GM19043 (cell line): Measurements from ENCODE around the gene SPDEF.

Source experiments
- ATAC-seq: cut with Tn5 transposase; IDR thresholded peaks from one replicate; pipeline ENCODE4 v1.9.1; 2021; ENCODE audit warnings: low read depth; ENCODE audit not compliant: unreplicated experiment

Gene SPDEF

DNA sequence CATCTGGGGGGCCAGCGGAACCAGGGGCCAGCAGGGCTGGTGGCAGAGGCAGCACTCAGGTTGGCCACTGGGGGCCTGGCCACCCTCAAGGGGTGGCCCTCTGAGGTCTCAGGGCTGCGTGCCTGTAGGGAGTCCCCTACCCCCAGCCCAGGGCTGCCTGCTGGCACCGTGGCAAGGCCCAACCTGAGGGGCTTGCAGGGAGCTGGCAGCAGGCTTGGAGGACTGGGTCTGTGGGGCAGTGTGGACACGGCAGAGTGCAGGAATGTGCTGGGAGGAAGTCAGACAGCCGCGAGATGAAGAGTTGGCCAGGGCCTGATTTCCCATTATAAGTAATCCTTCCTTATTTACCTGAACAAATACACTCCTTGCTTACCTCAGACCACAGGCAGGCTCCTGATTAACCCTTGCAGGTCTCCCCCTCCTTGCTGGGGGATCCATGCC, at the start of gene SPDEF:
TSS of gene SPDEF (minus strand) at position 299 of the 441 bp plus-strand sequence. CDS start 11,874 bp downstream, outside the sequence.
- ATAC-seq, result no peak

DNA sequence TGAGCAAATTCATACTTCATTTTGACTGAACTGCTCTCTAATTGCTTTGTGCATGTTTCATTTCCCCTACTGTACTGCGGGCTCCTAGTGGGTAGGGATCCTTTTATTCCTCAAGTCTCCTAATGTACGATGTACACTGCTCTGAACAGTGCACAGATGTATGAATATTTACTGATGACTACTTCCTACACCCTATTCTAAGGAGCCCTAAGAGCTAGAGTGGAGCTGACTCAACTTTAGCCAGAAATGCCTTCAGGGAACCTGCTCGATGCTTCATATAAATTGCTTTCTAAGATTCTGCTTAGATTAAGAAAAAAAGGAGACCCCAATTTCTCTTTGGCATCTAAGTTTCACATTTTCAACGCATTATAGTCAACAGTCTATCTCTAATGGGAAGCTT, 47.6 kb upstream of the SPDEF start:
- ATAC-seq, result no peak

DNA sequence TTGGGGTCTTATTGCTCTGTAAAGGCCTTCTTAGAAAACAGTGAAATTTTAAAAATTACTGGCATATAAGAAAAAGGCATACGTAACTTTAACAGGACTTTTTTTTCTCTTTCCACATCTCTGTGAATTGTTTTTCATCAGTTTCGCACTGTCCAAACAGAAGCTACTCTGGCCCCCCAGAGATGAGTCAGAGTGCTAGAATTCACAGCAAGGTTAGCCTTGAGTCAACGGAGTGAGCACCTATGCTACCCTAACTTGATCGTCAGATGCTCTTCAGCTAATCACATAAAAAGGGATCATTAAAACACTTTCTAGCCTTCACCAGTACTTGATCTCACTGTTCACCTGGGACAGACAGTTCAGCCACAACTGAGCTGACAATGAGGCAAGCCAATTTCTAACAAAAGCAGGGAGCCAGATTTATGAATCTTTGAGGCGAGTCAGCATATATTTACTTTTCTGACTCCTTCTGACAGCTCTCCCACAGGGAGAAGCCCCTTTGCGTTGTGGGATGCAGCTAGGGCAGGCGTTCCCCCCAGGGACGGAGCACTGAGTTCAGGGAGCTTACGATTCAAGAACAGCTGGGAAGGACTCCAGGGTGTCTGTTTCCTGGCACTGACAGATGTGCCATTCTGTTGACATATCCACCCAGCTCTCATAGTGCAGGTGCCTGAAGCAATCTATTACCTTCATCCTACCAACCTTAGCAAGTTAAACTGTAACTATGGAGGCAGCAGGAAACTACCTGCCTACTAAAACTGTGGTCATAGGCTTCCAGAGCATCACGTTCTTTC, 46.4 kb upstream of the SPDEF start:
- no peak for ATAC-seq

DNA sequence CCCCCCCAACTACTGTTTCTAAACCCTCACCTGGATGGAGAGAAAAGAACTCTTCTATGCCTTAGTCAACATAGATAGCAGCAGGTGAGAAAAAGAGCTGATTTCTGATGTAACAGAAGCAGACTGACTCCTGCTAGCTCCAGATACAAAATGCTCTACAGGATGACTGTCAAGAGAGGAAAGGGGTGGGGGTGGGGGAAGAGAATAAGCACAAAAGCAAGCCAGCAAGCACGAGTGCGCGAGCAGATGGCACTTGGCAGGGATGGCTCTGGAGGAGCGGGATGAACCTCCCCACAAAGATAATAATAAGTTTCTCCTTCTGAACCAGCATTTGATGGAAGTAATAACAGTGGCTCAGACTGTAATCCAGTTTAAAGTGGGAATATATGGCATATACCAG, 45.6 kb upstream of the SPDEF start:
- ATAC-seq, result no peak

GRCh38 chr6:34600796-34601195, 44.7 kb upstream of the SPDEF start:
- no peak for ATAC-seq

- ATAC-seq, result no peak
Measured at GRCh38 chr6:34600101-34600500, 44.0 kb upstream of the SPDEF start.

- ATAC-seq, result no peak
Measured at GRCh38 chr6:34598712-34599111, 42.6 kb upstream of the SPDEF start.

DNA sequence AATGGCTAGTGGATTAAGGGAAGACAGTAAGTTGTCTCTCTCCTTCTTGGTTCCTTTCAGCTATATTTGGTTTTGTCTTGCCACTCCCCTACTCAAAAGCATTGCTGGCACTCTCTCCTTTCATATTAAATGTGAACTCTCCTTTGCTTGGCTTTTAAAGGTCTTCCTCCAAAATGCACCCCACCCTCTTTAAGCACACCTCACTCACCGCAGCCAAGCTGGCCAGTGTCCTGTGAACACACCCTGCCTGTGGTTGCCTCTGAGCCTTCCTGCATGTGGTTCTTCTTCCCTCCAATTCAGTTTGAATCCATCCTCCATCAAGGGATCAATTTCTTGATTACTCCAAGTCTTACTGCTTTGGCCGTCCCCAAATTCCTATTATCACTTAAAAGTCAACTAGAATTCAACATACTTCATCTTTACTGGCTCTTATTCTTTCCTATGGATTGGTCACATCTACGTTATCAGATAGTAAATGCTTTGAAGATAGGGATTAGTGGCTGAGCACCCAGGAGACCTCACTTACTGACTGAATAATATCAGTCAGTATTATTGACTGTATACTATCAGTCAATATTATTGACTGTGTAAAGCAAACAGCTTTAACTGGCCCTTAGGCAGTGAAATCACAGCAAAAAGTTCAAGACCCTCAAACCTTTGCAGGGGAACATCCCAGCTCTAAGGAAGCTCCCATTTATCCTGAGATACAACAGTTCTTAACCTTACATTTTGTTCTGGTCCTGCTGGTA, 41.6 kb upstream of the SPDEF start:
- ATAC-seq, result no peak

DNA sequence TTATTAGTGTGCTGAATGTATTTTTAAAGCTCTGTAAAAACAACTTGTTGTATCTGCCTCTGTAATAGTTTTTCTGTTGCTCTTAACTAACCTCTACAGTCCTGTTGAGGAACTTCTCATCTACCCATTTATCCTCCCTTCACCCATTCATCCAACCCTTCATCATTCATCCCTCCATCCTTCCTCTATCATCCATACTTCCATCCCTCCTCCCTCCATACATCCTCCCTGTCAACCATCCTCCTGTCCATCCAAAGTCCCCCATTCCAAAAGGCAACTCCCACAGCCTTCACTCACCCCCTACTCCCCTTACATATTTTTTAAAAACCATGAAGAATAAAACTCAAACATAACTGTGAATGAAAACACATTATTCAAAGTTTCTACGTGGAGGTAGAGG, 40.7 kb upstream of the SPDEF start:
- ATAC-seq, result no peak

- ATAC-seq, result no peak
Measured at GRCh38 chr6:34595332-34596184, 39.4 kb upstream of the SPDEF start.

DNA sequence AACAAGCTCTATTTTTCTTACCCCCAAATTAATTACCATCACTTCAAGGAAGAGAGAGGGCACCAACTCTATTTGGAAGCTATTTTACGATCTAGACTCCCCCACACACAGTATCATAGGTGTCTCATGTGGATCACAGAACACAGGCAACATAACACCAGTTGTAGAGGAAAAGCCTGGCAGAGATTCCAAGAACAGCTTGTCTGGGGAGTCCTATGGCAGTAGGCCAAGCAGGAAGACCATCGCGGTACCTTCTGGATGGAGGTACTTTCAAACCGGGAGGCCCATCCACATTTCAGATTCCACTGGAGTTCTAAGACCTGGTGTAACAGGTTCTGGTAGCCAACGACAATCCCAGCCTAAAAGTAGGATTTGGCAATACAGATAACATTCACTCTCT, 37.6 kb upstream of the SPDEF start:
- no peak for ATAC-seq

DNA sequence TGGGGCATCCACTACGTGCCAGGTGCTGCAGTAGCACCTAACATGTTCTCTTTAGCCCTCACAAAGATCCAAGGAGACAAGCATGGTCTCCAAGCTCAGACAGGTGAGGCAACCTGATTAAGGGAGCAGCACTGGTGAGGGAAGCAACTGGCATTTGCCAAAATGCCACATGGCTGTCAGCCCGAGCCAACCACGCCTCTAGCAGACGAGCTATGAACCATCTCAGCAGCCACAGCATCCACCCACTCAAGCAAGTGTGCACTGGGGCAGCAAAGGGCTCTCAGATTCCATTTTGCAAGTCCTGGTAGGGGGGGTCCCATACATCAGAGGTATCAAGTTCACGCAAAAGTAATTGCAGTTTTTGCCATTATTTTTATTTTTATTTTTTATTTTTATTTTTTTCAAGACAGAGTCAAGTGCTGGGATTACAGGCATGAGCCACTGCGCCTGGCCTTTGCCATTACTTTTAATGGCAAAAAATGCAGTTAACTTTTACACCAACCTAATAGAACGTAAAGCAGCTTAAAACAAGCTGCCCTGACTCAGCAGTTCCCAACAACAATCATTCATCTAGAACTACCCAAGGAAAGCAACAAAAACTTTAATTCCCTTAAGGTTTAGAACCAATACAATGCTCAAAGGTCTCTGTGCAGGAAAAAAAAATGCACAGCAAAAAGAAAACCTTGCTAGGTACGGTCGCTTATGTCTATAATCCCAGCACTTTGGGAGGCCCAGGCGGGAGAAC, 36.3 kb upstream of the SPDEF start:
- ATAC-seq, result no peak

- ATAC-seq, result no peak
Measured at GRCh38 chr6:34589691-34590090, 33.6 kb upstream of the SPDEF start.

DNA sequence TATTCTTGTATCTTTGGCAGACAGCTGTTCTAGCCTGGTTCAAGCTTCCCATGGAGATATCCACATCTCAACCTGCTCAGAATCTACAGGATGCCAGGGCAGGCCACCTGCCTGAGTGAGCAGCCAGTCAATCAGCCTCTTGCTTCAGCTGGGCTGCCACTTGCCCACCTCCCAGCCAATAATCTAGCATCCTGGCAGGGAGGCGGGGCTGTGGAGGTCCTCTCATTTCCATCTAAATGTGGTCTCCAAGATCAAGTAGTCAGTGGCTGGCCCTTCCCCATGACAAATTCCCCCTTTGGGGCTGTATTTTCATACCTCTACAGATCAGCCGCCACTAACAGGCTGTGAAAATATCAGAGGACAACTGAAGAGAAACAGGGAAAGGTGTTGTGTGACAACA, 33.0 kb upstream of the SPDEF start:
- ATAC-seq, result no peak

- ATAC-seq, result no peak
Measured at GRCh38 chr6:34587851-34588250, 31.7 kb upstream of the SPDEF start.

- no peak for ATAC-seq
Measured at GRCh38 chr6:34587325-34587724, 31.2 kb upstream of the SPDEF start.

GRCh38 chr6:34586327-34587040, 30.4 kb upstream of the SPDEF start:
- ATAC-seq, result no peak

DNA sequence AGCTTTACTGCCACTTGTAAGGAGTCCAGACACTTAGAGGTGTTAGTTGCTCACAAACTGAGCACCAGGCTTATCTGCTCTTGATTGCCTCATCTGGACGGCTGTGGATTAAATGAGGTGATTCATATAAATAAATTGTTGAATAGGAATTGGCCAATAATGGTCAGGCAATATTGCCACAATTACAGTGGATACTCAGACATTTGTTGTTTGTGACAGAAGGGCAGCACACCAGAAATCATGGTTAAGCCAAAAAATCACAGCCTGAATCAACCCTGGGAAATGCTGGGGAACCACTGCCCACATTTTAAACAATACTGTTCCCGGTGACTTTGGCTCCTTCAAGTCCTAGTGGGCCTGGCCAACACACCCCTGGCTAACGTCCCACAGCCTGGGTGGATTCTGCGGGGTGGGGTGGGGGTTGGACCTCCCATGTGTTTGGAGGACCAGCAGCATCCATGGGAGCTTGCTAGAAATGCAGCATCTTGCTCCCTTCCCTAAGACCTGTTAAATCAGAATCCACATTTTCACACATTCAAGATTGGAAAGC, 29.5 kb upstream of the SPDEF start:
- ATAC-seq, result no peak

GRCh38 chr6:34585108-34585507, 29.0 kb upstream of the SPDEF start:
- ATAC-seq, result no peak
